Suppressor macrophage treated with lipopolysaccharide for 1 hour (primary cell): ENCODE measurements around the gene IRF3.
A peak's percentile ranks its signal among the peaks of the same experiment; 100 is the strongest.
"Not testable (repeated sequence)": the region's sequence is repeated elsewhere in the genome, so short reads cannot be mapped to it uniquely, and the experiment has no call there.

Source experiments
- DNase-seq, 3 donors: peaks; one replicate each; pipeline ENCODE4 v3.0.0-alpha.2; 2020 to 2022

The IRF3 gene

DNA sequence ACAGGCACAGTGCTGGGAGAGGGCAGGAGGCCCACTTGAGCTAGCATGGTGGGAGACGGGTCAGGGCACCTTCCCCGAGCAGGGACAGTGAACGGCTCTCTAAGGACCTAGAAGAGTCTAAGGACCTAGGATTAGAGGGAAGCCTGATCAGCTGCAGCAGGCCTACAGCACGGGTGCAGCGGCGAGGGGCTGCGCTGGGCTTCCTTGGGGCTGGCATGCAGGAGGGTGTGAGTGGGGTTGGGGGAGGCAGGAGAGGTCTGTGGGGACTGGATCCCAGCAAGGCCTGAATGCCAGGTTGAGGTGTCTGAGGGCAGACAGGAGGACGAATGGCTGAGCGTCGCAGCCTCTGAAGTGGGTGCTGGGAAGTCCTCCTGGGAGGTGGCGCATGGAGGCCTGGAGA is 20.1 kb downstream of the IRF3 start:
- no peak for DNase-seq

DNA sequence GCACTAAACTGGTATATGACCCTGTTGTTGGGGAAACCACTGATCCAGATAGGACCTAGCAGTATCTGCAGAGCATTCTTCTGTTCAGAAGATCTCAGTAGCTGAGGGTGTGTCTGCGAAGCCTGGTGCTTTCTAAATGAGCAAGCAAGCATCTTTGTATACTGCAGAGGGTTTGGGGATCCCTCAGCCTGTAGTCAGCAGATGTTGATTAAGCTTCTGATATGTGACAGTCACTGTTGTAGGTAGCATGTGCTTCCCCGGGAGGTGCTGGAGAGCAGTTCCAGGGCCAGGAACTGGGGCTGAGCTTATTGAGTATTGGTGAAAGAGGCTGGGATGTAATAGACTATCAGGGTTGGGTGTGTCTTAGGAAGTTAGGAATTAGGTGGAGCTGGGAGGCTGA is 22.2 kb downstream of the IRF3 start:
- DNase-seq: peak in 2 of 3 donors; percentile 7 to 14

DNA sequence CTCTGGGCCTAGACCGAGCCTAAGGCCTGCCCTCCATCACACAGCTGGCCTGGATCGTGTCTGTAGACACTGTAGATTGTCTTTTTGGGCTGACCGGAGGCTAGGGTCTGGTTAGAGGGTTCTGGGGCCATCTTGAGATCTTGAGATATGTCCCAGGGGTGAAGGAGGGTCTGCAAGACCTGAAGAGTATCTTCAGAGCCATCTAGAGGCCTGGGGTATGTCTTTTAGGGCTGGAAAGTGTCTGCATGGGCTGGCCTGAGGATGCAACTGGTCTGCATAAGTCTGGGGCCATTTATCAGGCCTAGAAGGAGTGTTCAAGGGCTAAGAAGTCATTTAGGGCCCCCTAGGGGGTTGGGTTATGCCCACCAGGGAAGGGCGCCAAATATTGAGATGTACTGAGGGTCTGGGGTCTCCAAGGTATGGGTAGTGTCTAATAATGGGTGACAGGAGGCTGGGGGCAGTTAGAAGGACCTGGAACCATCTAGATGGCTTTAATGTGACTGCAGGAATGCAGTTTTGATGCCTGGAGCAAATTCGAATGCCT is 23.1 kb downstream of the IRF3 start:
- no peak for DNase-seq

DNA sequence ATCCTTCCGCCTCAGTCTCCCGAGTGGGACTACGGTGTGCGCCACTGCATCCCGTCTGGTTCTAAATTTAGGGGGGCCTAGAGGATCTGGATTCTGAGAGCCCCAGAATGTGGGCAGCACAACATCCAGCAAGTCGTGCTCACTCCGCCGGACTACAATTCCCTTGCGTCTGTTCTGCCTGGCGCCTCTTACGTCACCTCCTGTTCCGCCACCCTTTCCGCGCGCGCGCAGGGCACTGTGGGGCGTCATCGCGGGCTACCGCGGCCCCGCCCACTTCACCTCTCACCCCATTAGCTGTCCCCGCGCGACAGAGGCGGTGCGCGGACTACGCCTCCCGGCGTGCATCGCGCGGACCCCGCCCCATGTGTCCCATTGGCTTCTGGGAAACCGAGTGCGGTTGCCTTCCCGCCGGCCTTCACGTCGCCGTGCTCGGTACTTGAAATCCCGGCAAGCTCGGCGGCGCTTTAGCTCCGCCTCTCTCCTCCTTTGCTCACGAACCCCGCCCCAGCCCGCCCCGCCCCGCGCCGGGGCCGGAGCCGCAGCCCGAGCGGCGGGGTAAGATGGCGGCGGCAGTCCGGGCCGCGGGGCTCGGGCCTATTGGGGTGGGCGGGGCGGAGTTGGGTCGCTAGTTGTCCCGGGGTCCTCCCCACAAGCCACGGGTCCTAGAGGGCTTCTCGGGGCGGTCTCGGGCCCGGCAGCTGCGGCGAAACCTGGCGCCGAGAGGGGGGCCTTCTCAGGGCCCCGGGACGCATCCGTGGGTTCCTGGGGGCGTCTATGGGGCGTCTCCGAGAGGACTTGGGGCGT is 23.8 kb downstream of the IRF3 start, which contains the start of gene SCAF1:
SCAF1 (plus strand) TSS at position 522 of the 804 bp plus-strand sequence. CDS start 2,818 bp downstream, outside the sequence.
- peak; percentile 100 for DNase-seq

DNA sequence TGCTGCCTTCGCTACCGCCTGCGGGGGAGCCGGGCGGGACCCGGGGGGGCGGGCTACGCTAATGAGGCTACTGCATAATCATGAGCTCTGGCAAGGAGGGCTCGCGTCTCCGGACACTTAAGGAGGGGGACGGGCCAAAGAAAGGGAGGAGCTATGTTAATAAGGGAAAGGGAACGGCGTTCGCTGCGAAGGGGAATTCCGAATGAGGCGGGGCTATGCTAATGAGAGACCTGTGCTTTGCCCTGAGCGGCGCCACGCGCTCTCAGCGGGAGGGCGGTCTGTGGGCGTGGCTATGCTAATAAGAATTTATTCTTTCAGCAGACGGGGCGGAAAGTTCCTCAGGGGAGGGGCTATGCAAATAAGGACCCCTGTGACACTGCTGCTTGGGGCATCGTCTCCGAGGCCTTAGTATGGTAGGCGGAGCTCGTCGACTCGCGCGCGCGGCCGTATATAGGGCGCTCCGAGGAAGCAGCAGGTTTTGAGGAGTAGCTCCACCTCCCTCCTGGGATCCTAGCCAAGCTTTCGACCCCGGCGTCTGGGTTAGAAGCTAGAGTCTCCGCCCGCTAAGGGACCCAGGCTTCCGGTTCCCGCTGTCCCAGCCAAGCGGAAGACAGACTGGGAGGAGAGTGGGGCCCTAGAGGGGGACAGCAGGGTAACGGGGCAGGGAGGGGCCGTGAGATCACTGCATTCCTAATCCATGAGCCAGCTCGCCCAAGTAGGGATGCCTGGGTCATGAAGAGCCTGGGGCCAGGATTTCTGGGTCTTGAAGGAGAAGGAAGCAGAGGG is 25.4 kb downstream of the IRF3 start, which contains the start of gene RRAS:
RRAS (minus strand) TSS at position 31 of the 786 bp plus-strand sequence. CDS start 45 bp downstream, outside the sequence.
- DNase-seq: peak; percentile 100

DNA sequence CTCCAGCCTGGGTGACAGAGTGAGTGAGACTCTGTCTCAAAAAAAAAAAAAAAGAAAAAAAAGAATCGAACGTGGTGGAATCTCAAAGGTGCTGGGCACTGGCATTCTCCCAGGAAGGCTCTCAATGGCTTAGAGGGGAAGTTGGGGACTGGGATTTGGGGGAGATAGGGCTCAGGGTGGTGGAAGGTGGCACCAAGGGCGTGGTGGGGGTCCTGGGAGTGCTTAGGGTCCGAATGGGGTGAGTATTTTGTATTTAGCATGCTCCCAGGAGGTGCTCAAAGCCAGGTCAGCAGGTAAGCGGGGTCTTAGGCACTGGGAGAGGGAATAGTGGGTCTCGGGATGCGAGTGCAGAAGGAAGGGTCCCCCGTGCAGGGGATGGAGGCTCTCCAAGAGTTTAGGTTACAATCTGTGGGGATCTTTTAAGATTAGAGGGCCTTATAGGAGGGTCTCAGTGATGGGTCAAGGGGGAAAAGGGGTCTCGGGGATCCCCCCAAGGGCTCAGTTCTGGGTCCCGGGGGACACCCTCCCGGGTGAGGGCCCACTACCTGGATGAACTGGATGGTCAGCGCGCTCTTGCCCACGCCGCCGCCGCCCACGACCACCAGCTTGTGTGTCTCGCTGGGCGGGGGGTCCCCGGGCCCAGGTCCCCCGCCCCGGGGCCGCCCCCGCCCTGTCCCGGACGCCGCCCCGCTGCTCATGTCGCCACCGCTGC is 26.1 kb downstream of the IRF3 start:
- peak in 1 of 3 donors; percentile 12 for DNase-seq

DNA sequence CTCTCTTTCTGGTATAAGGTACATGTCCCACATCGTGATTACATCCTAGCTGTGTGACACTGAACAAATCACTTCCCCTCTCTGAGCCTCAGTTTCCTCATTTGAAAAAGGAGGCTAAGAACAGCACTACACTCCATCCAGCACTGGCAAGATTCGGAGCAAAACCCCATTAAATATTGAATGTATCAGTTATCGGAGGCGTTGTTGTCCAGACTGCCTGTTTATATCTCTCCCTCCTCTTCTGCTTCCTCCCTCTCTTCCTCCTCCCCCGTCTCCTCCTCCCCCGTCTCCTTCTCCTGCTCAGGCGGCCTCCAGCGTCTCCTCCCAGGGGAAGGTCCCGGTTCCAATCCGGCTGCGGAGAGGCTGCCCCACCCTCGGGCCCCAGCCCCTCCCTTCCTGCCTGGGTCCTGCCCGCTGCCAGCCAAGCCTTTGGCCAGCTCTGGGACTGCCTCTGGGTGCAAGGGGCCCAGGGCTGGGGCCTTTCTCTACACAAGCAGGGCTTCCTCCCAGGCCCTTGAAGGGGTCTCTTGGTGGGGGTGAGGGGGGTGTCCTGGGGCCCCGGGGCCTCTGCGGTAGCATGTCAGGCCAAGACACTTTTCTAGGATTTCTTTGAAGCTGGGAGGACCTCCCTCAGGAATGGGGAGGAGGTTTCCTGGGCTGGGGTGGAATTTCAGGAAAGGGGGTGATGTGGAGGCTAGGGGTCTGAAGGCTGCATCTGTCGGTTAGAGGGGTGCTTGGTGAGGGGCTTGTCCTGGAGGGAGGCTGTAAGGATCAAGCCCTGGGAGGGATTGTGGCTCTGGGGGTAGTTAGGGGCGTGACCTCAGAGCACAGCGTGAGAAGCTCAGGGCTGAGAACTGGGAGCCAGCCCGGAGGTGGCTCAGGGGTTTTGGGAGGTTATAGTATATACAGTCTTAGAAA is 27.6 kb downstream of the IRF3 start:
- peak; percentile 64 to 86 (median 72) for DNase-seq

DNA sequence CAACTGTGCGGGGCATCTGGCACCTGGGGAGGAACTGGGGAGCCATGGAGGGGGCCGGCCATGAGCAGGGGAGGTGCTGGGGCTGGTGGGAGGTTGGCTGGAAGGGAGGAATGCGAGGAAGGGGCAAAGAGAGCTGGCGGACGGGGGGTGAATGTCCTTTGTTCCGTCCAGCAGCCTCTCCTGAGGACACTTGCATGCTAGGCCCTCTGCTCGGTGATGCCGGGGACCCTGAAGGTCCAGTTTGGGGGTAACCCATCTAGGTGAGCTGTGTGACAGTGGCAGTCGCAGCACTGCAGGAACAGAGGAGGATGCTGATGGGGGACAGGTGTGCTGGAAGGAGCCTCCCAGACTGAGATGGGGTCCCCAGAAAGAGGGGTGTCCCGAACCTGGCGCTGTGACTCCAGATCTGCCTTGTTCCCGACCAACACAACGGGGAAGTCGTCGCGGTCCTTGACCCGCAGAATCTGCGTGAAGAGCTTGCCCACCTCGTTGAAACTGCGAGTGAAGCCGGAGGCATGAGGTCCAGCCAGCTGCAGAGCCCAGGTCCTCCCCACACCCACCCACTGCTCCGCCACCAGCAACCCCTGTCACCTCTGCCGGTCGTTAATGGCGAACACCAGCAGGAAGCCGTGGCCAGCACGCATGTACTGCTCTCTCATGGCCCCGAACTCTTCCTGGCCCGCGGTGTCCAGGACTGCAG is 29.3 kb downstream of the IRF3 start:
- DNase-seq: no peak

DNA sequence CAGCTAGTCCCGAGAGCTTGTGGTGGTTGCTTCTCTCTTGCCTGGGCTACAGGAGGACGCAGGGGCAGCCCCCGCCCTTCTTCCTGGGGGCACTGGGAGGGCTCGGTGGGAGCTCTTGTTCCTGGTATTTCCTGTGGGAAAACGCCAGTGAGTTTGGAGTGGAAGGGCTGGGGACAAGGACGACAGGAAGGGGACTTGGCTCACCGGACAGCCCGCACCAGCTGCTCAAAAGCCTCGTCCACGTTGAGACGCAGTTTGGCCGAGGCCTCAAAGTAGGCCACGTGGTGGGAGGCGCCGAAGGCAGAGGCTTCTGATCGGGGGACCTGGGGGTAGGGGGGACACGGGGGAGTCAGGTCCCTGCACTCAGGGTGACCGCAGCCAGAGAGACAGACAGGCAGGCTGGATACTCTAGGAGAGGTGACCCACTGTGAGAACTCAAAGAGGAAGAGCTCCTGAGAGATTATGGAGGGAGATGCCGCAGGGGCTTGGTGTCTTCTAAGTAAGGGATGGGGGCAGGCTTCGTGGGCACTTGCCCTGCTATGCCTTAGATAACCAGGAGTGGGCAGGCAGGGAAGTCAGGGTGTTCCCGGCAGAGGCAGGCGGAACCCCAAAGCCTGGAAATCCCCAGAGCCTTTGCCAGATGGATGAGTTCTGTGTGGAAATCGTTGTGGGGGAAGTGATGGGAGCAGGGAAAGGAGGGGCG is 30.0 kb downstream of the IRF3 start:
- peak; percentile 62 to 82 (median 71) for DNase-seq

DNA sequence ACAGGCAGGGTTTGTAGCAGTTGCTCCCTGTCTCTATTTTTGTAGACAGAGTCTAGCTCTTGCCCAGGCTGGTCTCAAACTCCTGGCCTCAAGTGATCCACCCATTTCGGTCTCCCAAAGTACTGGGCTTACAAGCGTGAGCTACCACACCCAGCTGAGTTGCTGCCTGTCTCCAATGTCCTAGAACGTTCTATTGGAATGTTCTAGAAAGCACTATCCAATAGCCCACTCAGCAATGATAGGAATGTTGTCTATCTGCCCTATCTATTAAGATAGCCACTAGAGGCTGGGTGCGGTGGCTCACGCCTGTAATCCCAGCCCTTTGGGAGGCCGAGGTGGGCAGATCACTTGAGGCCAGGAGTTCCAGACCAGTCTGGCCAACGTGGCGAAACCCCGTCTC is 32.4 kb downstream of the IRF3 start:
- not testable (repeated sequence) for DNase-seq

DNA sequence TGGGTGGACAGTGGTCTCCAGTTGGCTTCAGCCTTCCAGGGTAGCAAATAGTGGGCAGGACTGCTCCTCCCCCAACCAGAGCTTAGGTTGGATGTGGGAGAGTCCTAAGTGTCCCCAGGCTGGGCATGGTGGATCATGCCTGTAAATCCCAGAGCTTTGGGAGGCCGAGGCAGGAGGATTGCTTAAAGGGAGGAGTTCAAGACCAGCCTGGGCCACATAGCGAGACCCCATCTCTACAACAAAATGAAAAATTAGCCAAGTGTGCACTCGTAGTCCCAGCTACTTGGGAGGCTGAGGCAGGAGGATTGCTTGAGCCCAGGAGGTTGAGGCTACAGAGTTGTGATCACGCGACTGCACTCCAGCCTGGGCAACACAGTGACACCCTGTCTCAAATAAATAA is 33.1 kb downstream of the IRF3 start:
- DNase-seq: no peak

DNA sequence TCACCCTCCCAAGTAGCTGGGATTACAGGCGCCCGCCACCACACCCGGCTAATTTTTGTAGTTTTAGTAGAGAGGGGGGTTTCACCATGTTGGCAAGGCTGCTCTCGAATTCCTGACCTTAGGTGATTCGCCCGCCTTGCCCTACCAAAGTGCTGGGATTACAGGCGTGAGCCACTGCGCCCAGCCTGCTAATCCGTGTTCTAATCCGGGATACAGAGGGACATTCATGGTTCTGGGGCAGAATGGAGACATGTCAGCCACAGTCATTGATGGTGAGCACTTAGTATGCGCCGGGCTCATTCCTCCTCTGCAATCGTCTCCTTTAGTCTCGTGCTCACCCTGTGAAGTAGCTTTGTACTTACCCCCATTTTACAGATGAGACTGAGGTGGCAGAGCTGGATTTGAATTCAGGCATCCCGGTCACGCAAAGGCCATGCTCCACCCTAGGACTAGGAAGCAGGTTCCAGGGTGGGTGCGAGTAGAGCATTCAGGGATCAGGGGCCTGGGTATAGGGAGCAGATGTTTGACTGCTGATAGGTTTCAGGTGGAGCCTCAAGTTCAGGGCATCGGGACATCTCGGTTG is 34.0 kb downstream of the IRF3 start:
- no peak for DNase-seq

DNA sequence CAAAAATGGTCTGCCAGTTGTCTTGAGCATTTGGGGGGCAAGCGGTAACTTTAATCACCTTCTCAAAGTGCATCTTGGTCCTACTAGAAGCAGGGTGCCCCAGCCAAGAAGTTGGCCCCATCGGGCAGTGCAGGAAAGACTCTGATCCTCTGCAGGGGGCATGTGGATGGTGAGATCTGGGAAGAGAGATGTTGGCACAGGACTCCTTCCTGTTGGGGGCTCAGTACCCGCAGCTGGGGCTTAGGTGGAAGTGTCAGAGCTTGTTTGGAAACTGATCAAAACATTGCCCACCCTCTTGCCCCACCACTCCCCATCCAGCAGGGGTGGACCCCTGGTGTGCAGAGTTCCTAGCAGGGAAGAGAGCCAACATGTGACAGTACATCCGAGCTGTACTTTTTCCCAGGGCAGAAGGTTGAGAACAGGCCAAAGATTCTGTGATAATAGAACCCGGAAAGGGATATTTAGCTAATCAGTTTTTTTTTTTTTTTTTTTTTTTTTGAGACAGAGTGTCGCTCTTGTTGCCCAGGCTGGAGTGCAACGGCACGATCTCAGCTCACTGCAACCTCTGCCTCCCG is 34.6 kb downstream of the IRF3 start:
- DNase-seq: no peak

DNA sequence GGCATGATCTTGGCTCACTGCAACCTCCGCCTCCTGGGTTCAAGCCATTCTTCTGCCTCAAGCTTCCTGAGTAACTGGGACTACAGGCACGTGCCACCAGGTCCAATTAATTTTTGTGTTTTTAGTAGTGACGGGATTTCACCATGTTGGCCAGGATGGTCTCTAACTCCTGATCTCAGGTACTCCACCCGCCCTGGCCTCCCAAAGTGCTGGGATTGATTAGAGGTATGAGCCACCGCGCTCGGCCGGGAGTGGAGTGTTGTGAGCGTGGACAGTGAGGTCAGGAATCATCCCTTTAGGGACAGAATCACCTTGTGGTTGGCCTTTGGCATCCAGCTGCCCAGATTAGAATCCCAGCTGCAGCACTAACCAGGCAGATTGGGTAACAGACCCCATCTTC is 36.0 kb downstream of the IRF3 start:
- no peak for DNase-seq

DNA sequence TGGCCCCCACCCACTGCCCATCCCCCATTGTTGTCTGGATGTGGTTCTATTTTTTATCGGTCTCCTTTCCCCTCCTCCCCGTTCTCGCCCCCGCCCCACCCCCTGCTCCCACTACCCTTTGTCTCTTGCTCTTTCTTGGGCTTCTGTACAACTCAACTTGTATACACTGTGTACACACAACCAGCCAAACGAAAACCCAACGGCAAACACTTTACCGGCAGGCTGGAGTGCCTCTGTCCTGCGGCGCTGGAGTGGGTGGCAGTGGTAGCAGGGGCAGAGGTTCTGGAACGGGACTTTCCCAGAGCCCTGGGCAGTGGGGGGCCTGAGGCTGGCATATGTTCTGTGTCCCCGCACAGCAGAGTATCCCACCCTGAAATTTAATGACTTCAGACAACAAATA is 39.4 kb downstream of the IRF3 start:
- DNase-seq: no peak

DNA sequence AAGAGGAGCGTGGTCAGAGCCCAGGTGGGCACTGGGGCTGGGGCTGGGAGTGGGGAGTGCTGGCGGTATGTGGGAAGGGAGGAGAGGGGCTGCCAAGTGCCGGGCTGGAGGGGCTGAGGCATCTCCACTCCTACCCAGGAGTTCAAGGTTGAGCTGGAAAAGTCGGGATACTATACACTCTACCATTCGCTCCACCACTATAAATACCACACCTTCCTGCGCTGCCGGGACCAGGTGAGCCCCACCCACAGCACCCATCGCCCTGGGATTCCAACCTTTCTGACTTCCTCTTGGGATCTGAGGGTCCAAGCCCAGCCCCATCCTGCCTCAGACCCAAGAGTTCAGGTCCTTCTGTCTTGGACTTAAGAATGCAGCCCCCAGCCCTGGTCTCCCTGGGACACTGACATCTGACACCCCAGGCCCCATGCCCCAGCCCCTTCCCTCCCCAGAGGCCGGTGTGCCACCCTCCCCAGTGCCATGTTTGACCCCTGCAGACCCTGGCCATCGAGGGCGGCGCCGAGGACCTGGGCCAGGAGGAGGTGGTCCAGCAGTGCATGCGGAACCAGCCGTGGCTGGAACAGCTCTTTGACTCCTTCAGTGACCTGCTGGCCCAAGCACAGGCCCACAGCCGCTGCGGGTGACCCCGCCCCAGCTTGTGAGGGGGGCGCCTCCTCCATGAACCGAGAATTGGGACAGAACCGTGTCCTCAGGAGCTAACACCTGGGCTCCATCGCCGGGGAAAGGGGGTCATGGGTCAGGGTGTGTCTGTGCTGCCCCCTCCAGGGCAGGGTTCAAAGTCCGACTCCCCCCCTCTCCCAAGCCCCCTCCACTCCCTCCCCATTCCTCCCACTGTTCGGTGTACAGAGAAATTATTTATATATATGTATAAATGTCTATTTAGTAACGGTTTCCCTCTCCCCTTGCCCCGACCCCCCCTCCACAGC is 40.4 kb downstream of the IRF3 start:
- no peak for DNase-seq

DNA sequence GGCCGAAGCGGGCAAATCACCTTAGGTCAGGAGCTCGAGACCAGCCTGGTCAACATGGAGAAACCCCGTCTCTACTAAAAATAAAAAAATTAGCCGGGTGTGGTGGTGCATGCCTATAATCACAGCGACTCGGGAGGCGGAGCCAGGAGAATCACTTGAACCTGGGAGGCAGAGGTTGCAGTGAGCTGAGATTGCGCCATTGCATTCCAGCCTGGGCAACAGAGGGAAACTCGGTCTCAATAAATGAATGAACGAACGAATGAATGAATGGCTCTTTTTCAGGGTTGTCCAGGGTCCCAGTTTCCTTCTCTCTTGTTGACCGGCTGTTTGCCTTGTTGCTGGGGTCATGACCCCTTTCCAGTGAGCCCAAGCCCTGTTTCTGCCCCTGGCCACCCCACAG is 47.8 kb downstream of the IRF3 start:
- DNase-seq: not testable (repeated sequence)

DNA sequence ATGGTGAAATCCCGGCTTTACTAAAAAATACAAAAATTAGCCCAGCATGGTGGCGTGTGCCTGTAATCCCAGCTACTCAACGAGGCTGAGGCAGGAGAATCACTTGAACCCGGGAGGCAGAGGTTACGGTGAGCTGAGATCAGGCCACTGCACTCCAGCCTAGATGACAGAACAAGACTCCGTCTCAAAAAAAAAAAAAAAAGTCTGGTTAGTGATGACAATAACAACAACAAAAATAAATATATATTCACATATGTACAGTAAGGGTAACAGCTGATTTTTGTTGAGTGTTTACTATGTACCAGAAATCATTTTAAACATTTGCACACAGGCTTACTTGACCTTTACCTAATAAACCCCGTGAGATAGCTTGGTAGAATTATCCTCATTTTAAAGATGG is 48.7 kb downstream of the IRF3 start:
- DNase-seq: no peak

DNA sequence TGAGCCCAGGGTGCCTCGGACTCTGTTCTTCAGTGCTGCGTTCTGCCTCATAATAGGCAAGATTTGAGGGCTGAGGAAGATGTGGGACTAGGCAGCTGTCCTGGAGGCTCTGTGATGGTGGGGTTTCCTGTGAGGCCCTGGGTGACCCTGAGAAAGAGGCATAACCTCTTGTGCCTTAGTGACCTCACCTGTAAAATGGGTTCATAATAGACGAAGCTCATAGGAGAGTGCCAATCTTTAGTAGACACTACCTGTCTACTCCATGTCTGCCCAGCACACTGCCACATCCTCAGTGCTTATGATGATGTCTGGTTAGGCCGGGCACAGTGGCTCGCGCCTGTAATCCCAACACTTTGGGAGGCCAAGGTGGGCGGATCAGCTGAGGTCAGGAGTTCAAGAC is 49.1 kb downstream of the IRF3 start:
- DNase-seq: no peak
